Sigmoid colon (tissue), 7 donors: ENCODE data around the gene PLXNA4. TPM values are rescaled to one million over a fixed set of nuclear protein-coding genes. Genes with fewer than 3 reads are reported as not detected.
A peak's percentile ranks its signal among the peaks of the same experiment; 100 is the strongest.

Experiments used
- DNase-seq: peaks from one replicate; pipeline ENCODE4 v3.0.0-alpha.2; 2019
- H3K27ac ChIP-seq, 4 donors: fragments of 200-600 bp; sonication (generic); one replicate each; pipeline ENCODE4 v1.5.1; 2016 to 2019; ENCODE audit warnings: mild to moderate bottlenecking in 1 of 4
- H3K27me3 ChIP-seq, 3 donors: fragments of 200-600 bp; sonication (generic); one replicate each; pipeline ENCODE4 v1.5.1; 2019; ENCODE audit warnings: mild to moderate bottlenecking in 1 of 3
- H3K36me3 ChIP-seq, 4 donors: fragments of 200-600 bp; sonication (generic); one replicate each; pipeline ENCODE4 v1.5.1; 2016 to 2019
- H3K4me1 ChIP-seq, 4 donors: fragments of 200-600 bp; sonication (generic); one replicate each; pipeline ENCODE4 v1.5.1; 2017 to 2019
- H3K4me3 ChIP-seq, 4 donors: fragments of 200-600 bp; sonication (generic); one replicate each; pipeline ENCODE4 v1.5.1; 2017 to 2019; ENCODE audit warnings: mild to moderate bottlenecking in 2 of 4, moderate library complexity in 1 of 4
- H3K9me3 ChIP-seq, 4 donors: fragments of 200-600 bp in 3 of 4; sonication (generic) in 3 of 4; one replicate each; pipeline versions ENCODE4 v1.5.1 to v1.6.1; 2013 to 2019
- EP300 ChIP-seq, 4 donors: sonication (generic); formaldehyde crosslinking; IDR thresholded peaks; one replicate each; pipeline ENCODE4 v1.6.1; 2017; ENCODE audit warnings: antibody characterized with exemption in 4 of 4
- POLR2A ChIP-seq, 2 donors: fragments of 450-650 bp; IDR thresholded peaks; one replicate each; pipeline ENCODE4 v1.6.1; 2016; ENCODE audit warnings: antibody characterized with exemption in 2 of 2, mild to moderate bottlenecking in 2 of 2, moderate library complexity in 2 of 2
- POLR2AphosphoS5 ChIP-seq, 4 donors: sonication (generic); formaldehyde crosslinking; IDR thresholded peaks; one replicate each; pipeline ENCODE4 v1.6.1; 2017; ENCODE audit warnings: antibody characterized with exemption in 4 of 4
- WGBS, 2 donors: extraction: QIAGEN DNeasy Blood & Tissue Kit; methylation state at CpG; one replicate each; pipeline ENCODE4 v1.1.7; 2013; 5-methylcytosine and 5-hydroxymethylcytosine counted together
- intact Hi-C: fragments of 100-400 bp; cut with DNase I; formaldehyde crosslinking; loops from one replicate; pipeline ENCODE4 v1.15.1; 2023
- polyA plus RNA-seq, 3 donors: library from polyadenylated mRNA; stranded (reverse); fragments of 200-250 nt; gene quantifications; one replicate each; pipeline ENCODE4 v1.2.3, GENCODE V29; 2013
- total RNA-seq, 4 donors: library from RNA; depleted of rRNA; stranded (reverse); fragments of >200 nt; gene quantifications; one replicate each; pipeline ENCODE4 v1.1.0, GENCODE V29; 2016
- TF ChIP-seq, protein P1 (sequence below), 4 experiments: fragments of 450-650 bp in 3 of 4; fragments of 200-600 bp in 1 of 4; IDR thresholded peaks; one replicate each; pipeline ENCODE4 v1.5.1; 2016 to 2019; ENCODE audit warnings: antibody characterized with exemption in 4 of 4, mild to moderate bottlenecking in 3 of 4, moderate library complexity in 2 of 4
- donor health status: healthy with polysubstance abuse.
- donor health status: Bipolar disorder and iron deficiency.
- donor health status: healthy.

PLXNA4 gene
- total and polyA plus RNA-seq, 7 donors = under 0.01 to 10.5 (median 3.7) TPM; not detected in 1

DNA sequence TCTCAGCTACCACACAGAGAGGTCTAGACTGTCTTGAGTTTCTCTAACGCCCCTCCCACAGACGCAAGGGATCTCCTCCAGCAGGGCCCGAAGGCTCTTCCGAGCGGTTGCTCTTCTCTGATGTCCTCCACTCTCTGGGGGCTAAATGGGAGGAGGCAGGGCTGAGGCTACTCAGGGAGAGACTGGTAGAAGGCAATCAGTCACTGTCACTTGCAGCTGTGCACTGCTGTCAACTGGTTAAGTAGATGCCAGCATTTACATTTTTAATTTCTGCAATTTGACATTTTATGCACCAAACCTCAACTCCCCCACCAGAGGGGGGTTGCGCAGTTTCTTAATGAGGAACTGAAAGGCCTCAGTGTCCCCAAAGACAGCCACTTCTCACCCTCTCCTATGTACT is 442.8 kb downstream of the PLXNA4 start:
- TF ChIP-seq, protein P1, sequence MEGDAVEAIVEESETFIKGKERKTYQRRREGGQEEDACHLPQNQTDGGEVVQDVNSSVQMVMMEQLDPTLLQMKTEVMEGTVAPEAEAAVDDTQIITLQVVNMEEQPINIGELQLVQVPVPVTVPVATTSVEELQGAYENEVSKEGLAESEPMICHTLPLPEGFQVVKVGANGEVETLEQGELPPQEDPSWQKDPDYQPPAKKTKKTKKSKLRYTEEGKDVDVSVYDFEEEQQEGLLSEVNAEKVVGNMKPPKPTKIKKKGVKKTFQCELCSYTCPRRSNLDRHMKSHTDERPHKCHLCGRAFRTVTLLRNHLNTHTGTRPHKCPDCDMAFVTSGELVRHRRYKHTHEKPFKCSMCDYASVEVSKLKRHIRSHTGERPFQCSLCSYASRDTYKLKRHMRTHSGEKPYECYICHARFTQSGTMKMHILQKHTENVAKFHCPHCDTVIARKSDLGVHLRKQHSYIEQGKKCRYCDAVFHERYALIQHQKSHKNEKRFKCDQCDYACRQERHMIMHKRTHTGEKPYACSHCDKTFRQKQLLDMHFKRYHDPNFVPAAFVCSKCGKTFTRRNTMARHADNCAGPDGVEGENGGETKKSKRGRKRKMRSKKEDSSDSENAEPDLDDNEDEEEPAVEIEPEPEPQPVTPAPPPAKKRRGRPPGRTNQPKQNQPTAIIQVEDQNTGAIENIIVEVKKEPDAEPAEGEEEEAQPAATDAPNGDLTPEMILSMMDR (IDR thresholded peaks at IDR 0.05) = no peak
- TF ChIP-seq POLR2AphosphoS5 (IDR thresholded peaks at IDR 0.05) (no peak), EP300 (IDR thresholded peaks at IDR 0.05) (no peak), POLR2A (IDR thresholded peaks at IDR 0.05) (no peak)
- Histone ChIP-seq H3K27ac (no peak overlapping the region), H3K9me3 (no peaks in the 10 kb centered on the region), H3K27me3 (no peaks in the 10 kb centered on the region), H3K36me3 (no peaks in the 10 kb centered on the region), H3K4me3 (no peak overlapping the region), H3K4me1 (no peaks in the 10 kb centered on the region)
- WGBS, 2 donors = 91 to 95% methylated on average over 6 of the region's 6 CpGs
- intact Hi-C loops = no loop called here
- DNase-seq = no peak

DNA sequence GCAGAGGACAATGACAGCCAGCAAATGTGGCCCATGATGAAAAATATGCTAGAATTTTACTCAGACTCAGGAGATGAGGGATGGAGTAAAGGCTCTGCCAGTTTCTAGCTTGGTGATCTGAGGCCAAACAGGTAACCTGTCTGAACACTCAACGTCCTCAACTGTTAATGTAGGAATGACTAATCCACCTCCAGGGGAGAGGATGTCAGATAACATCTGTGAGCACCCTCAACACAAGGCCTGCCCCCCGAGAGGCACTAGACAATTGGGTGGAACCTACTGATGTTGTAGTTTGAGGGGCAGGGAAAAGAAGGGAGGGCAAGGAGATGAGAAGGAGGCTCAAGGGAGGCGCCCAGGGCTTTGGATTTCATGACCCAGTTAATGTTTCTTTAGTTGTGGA is 445.1 kb downstream of the PLXNA4 start:
- no peak overlapping the region for H3K4me3 ChIP-seq
- no peaks in the 10 kb centered on the region for H3K9me3 ChIP-seq
- intact Hi-C loops = no loop called here
- WGBS, 2 donors = 71 to 83% methylated on average over 3 of the region's 3 CpGs
- no peaks in the 10 kb centered on the region for H3K27me3 ChIP-seq
- no peaks in the 10 kb centered on the region for H3K36me3 ChIP-seq
- TF ChIP-seq EP300 (IDR thresholded peaks at IDR 0.05) = no peak
- no peak for TF ChIP-seq POLR2A (IDR thresholded peaks at IDR 0.05)
- peak; percentile 22 for DNase-seq
- H3K27ac ChIP-seq = no peak overlapping the region
- no peaks in the 10 kb centered on the region for H3K4me1 ChIP-seq

DNA sequence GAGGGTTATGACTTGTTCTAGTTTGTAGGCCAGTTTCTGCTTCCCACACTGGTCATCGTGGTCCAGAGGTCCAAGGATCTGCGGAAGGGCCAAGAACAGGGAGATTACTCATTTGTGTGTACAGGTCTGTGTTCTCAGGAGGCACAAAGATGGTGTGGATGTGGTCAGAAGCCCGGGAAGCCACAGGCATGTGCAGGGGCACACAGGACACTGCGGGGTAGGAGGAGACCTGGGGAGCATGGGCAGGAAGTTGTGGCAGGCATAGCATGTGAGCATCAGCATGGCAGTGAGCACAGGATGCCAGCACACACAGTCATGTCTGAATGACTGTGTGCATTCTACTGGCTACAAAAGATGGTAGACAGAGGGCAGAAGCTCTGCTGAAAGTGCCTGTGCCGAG is 445.8 kb downstream of the PLXNA4 start:
- no peak overlapping the region for H3K27ac ChIP-seq
- intact Hi-C loops = no loop called here
- WGBS, 2 donors = 83% methylated on average over 5 of the region's 5 CpGs

DNA sequence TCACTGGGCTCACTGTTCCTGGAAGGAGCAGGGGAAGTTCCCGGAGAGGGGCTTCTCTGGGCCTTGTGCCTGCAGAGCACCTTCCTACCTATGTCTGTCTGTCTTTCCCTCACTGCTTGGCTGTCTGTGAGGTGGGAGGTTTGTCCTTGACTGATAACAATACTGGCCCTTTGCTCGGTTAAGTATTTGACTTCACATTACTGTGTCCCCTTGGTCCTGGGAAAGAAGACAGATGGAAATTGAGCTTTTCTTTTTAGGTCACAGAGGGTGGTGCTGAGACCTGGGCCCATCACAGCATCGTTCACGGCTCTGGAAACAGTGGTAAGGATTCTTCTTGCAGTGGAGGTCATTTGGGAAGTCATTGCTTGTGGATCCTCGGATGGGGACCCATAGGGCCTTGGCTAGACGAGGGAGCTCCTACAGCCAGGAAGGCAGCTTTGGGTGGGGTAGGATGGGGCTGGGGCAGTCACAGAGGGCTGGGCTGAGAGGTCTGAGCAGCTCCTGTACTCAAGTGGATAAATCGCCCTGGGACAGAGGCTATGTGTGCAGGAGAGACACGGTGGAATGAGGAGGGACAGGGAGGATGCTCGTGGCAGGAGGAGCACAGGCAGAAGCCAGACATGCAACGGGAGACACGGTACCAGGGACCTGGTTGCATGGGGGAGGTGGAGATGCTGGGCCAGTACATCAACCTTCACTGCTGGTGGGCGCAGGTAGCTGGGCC is 450.2 kb downstream of the PLXNA4 start:
- TF ChIP-seq EP300 (IDR thresholded peaks at IDR 0.05) (no peak), POLR2AphosphoS5 (IDR thresholded peaks at IDR 0.05) (no peak), POLR2A (IDR thresholded peaks at IDR 0.05) (no peak)
- TF ChIP-seq, protein P1 (IDR thresholded peaks at IDR 0.05) = no peak
- no peak overlapping the region for H3K4me3 ChIP-seq
- H3K27ac ChIP-seq = no peak overlapping the region
- WGBS, 2 donors = 86 to 91% methylated on average over 12 of the region's 12 CpGs
- no peaks in the 10 kb centered on the region for H3K9me3 ChIP-seq
- peak; percentile 42 for DNase-seq
- intact Hi-C loops = no loop called here
- H3K4me1 ChIP-seq = no peaks in the 10 kb centered on the region
- H3K27me3 ChIP-seq = no peaks in the 10 kb centered on the region
- H3K36me3 ChIP-seq = no peaks in the 10 kb centered on the region

More for the DNA sequence above, 445.8 kb downstream of the PLXNA4 start:
- Histone ChIP-seq H3K36me3 (no peaks in the 10 kb centered on the region), H3K4me3 (no peak overlapping the region), H3K27me3 (no peaks in the 10 kb centered on the region), H3K4me1 (no peaks in the 10 kb centered on the region), H3K9me3 (no peaks in the 10 kb centered on the region)
- no peak for TF ChIP-seq POLR2A (IDR thresholded peaks at IDR 0.05)
- no peak for TF ChIP-seq POLR2AphosphoS5 (IDR thresholded peaks at IDR 0.05)
- no peak for TF ChIP-seq EP300 (IDR thresholded peaks at IDR 0.05)
- TF ChIP-seq, protein P1 (IDR thresholded peaks at IDR 0.05) = no peak
- peak; percentile 33 for DNase-seq

DNA sequence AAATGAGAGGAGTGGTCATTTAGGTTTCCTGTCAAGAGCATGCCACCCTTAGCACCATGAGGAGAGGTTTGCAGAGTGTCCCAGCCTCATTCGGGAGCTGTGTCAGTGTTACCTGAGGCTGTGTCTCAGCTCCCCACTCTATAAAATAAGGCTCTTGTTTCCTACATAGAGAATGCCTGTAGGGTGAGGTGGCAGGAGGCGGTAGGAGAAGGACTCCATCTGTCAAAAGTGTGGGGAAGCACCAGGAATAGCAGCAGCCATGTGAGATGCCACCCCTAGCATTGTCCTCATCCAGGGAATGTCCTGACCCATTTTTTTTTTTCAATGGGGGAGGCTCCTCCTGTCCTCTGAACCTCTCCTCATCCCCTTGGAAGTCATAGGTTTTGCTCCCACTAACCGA is 451.2 kb downstream of the PLXNA4 start:
- Histone ChIP-seq H3K27ac (no peak overlapping the region), H3K36me3 (no peaks in the 10 kb centered on the region), H3K9me3 (no peaks in the 10 kb centered on the region), H3K4me3 (no peak overlapping the region), H3K27me3 (no peaks in the 10 kb centered on the region), H3K4me1 (no peaks in the 10 kb centered on the region)
- TF ChIP-seq, protein P1 (IDR thresholded peaks at IDR 0.05) = no peak
- TF ChIP-seq POLR2AphosphoS5 (IDR thresholded peaks at IDR 0.05) (no peak), EP300 (IDR thresholded peaks at IDR 0.05) (no peak), POLR2A (IDR thresholded peaks at IDR 0.05) (no peak)
- 87 to 92% methylated on average over 3 of the region's 3 CpGs for WGBS, 2 donors
- peak; percentile 32 for DNase-seq
- intact Hi-C loops = no loop called here
